ENCODE data around the gene ASXL1.
"Not testable (repeated sequence)": the region's sequence is repeated elsewhere in the genome, so short reads cannot be mapped to it uniquely, and the experiment has no call there.

The ASXL1 gene

GRCh38 chr20:32357869-32358631 is at the start of gene ASXL1:
Gene ASXL1, plus strand, starts transcription at chr20:32358331. Its CDS starts 445 bp downstream, at chr20:32358776.
- DNase-seq: peak; percentile 96

- no peak for DNase-seq
These were observed 45.3 kb upstream of the ASXL1 start for GRCh38 chr20:32312718-32313424.

GRCh38 chr20:32314768-32315167 is 43.4 kb upstream of the ASXL1 start:
- no peak for DNase-seq

- no peak for DNase-seq
These were observed 42.7 kb upstream of the ASXL1 start for GRCh38 chr20:32315399-32315798.

- no peak for DNase-seq
These were observed 42.2 kb upstream of the ASXL1 start for GRCh38 chr20:32315891-32316290.

GRCh38 chr20:32316667-32317066 is 41.5 kb upstream of the ASXL1 start:
- DNase-seq: no peak

GRCh38 chr20:32319100-32319499 is 39.0 kb upstream of the ASXL1 start:
- peak; percentile 24 for DNase-seq

- DNase-seq: no peak
These were observed 37.8 kb upstream of the ASXL1 start for GRCh38 chr20:32320305-32320704.

- DNase-seq: no peak
These were observed 36.7 kb upstream of the ASXL1 start for GRCh38 chr20:32321390-32321789.

- DNase-seq: not testable (repeated sequence)
These were observed 35.9 kb upstream of the ASXL1 start for GRCh38 chr20:32322260-32322659.

- DNase-seq: not testable (repeated sequence)
These were observed 34.4 kb upstream of the ASXL1 start for GRCh38 chr20:32323761-32324160.

GRCh38 chr20:32325706-32326503 is 32.2 kb upstream of the ASXL1 start:
- no peak for DNase-seq

- no peak for DNase-seq
These were observed 31.7 kb upstream of the ASXL1 start for GRCh38 chr20:32326504-32326845.

GRCh38 chr20:32327087-32327681 is 30.9 kb upstream of the ASXL1 start:
- no peak for DNase-seq

GRCh38 chr20:32329817-32330554 is 28.1 kb upstream of the ASXL1 start:
- DNase-seq: no peak

- DNase-seq: no peak
These were observed 27.6 kb upstream of the ASXL1 start for GRCh38 chr20:32330555-32330897.

- no peak for DNase-seq
These were observed 25.5 kb upstream of the ASXL1 start for GRCh38 chr20:32332614-32333013.

- DNase-seq: peak; percentile 13
These were observed 24.7 kb upstream of the ASXL1 start for GRCh38 chr20:32333181-32333987.

- DNase-seq: peak; percentile 57
These were observed 23.9 kb upstream of the ASXL1 start for GRCh38 chr20:32333988-32334885.

- peak; percentile 43 for DNase-seq
These were observed 21.2 kb upstream of the ASXL1 start for GRCh38 chr20:32336918-32337347.

Data from CD4-positive, alpha-beta T cell treated with Interleukin-17A for 1 hour (primary cell).